Measurements from ENCODE around the gene NINL.

Gene NINL

DNA sequence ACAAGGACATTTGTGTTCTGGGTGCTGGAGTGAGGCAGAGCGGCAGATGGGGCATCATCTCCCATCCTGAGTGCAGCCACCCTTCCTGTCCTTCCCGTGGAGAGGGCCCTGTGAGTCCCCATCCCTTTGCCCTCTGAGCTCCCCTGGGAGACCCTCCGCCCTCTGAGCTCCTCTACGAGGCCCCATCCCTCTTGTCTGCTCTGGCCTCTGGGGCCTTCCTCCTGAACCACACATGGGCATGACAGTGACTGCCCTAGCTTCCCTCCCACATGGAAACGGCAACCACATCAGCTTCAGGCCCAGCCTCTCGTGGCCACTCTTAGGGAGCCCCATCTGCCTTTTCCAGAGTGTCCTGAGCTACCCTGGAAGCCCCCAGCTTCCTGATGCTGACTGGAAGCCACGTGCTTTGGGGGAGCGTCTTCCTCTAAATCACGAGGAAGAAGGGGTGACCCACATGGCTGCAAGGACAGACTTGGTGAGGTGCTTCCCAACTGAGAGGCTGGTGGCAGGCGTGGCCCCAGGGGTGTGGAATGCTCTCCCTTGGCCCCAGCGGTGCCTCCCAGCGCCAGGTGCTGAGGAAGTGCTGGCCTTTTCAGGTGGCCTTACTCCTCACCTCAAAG lies 125.3 kb downstream of the NINL start:
- TF ChIP-seq, protein P1, sequence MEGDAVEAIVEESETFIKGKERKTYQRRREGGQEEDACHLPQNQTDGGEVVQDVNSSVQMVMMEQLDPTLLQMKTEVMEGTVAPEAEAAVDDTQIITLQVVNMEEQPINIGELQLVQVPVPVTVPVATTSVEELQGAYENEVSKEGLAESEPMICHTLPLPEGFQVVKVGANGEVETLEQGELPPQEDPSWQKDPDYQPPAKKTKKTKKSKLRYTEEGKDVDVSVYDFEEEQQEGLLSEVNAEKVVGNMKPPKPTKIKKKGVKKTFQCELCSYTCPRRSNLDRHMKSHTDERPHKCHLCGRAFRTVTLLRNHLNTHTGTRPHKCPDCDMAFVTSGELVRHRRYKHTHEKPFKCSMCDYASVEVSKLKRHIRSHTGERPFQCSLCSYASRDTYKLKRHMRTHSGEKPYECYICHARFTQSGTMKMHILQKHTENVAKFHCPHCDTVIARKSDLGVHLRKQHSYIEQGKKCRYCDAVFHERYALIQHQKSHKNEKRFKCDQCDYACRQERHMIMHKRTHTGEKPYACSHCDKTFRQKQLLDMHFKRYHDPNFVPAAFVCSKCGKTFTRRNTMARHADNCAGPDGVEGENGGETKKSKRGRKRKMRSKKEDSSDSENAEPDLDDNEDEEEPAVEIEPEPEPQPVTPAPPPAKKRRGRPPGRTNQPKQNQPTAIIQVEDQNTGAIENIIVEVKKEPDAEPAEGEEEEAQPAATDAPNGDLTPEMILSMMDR (IDR thresholded peaks at IDR 0.05; ENCODE audit: low read depth, low read length, missing control alignments), result no peak
- H3K4me3 ChIP-seq (replicated peaks; ENCODE audit: low read depth, low read length), result no peak overlapping the region
- DNase-seq (ENCODE audit: extremely low read depth, low read depth), result no peak

DNA sequence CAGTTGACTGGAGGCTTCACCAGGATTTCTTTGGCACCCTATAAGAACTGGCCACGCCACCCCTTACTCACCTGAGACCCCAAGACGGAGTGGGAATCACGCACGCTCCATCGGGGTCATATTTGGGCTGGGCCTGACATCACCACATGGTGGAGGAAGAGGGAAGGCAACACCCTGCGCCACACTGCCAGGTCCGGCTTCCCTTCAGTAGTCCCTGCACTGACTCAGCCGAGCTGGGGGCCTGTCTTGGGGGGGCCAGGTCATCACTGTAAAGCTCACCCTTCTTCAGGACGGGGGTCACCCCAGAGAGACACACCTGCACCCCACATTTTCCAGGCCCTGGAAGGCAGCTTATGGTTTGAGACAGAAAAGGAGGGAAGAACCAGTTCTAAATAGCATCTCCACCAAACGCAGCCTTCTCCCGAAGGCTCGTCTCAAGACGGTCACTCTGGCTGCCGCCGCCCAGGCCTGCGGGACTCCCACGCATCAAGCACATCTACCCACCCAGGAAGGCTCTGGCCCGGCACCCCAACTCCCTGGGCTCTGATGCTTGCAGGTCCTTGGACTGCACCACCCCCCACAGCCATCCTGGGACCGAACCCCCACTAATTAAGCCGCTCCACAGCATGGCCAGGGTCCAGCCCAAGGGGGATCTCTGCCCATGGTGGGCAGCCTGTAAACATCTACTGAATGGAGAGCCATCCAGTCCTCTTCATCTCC lies 126.1 kb downstream of the NINL start:
- TF ChIP-seq, protein P1 (IDR thresholded peaks at IDR 0.05; ENCODE audit: low read depth, low read length, missing control alignments), result no peak
- DNase-seq (ENCODE audit: extremely low read depth, low read depth), result no peak
- H3K4me3 ChIP-seq (replicated peaks; ENCODE audit: low read depth, low read length), result no peak overlapping the region

DNA sequence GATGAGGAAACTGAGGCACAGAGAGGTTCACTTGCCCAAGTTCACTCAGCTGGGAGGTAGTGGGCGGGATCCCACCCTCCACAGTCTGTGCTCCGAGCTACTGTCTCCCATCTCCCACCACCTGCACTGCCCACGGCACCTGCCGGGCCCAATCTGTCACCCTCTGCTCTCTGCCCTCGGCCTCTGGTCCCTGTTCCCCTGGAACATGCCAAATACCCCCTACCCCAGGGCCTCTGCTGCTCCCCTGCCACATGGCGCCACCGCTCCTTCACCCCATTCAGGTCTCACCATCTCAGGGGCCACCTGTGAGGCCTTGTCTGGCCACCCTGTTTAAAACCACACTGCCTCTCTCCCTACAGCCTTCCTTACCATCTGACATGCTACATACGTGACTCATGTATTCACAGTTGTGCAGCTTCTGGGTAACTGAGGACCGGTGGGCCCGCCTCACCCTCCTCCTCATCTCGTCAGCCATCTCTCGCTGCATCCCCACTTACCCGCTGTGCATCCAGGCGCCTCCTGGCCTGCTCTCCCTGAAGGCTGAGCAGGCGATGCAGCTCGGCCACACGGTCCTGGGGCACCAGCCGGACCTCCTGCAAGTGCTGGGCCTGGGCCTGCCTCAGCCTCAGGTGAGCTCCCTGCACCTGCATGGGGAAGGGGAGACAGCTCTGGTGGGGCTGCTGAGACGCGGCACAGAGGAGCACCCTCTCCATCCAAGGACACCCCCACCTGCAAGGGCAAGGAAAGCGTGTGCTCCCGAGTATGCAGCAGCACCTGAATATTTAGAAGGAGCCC lies 127.2 kb downstream of the NINL start:
- no peak overlapping the region for H3K4me3 ChIP-seq (replicated peaks; ENCODE audit: low read depth, low read length)
- TF ChIP-seq, protein P1 (IDR thresholded peaks at IDR 0.05; ENCODE audit: low read depth, low read length, missing control alignments), result no peak
- DNase-seq (ENCODE audit: extremely low read depth, low read depth), result no peak

DNA sequence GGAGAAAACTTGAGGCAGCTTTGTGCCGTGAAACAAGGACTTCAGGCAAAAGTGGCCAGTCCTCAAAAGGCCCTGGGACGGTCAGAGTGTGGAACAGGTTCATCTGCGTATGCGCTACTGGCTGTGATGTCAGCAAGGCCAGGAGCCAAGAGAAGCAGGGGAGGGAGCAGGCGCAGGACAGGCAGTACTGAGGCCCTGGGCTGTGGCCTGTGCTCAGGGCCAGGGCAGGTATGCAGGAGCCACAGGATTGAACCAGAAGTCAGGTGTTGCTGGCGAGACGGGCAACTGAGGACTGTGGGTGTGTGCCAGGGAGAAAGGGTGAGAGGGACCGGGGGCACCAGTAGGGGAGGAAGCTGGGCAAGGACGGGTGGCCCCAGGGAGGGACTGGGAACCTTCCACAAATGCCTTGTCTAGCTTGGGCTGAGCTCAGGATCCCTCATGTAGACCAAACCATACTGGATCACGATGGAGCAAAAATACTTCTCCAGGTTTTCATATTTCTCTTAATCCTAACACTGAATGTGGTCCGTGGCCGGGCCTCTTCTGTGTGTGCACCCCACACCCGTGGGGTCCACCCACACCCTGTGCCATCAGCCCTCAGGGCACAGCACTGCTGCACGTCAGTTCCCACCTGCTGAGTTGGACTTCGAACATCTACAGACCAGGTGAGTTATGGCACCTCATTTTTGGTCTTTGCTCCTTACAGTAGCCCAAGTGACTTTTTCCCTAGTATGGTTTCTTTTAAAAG lies 131.0 kb downstream of the NINL start:
- no peak for DNase-seq (ENCODE audit: extremely low read depth, low read depth)
- TF ChIP-seq, protein P1 (IDR thresholded peaks at IDR 0.05; ENCODE audit: low read depth, low read length, missing control alignments), result no peak
- no peak overlapping the region for H3K4me3 ChIP-seq (replicated peaks; ENCODE audit: low read depth, low read length)

DNA sequence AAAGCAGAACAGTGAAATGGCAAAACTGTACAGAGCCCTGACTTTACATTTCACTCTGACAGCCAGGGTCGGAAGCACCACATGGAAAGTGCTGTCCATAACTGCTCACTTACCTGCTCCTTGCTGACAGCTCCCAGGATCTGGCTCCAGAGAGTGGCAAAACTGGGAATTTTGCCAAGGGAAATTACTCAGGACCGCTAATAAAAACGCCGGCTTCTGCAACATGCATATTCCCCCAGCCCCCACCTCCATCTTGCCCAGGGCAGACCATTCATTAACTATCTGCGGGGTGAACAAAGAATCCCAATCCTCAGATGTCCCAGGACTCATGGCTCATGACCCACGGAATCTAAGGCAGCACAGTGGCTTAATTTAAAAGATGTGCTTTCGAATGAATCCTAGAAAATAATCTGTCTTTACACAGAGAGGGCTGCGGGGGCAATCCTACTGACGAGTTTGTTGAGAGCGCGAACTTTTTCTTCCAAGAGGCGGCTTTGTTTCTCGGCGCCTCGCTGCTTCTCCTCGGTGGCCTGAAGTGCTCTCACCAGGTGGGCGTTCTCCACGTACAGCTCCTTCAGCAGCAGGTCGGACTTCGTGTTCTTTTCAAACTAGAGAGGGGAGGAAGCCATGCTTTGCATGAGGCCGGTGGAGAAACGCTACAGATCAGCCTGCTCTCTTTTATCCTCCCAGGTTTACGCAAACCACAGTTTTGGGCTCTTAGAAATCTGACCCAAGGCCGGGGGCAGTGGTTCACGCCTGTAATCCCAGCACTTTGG lies 132.1 kb downstream of the NINL start:
- DNase-seq (ENCODE audit: extremely low read depth, low read depth), result peak; percentile 11

More for the DNA sequence above, 132.1 kb downstream of the NINL start:
- TF ChIP-seq, protein P1 (IDR thresholded peaks at IDR 0.05; ENCODE audit: low read depth, low read length, missing control alignments), result no peak
- H3K4me3 ChIP-seq (replicated peaks; ENCODE audit: low read depth, low read length), result no peak overlapping the region
